Erythroblast (primary cell): ENCODE measurements around the gene ZNF488.

Experiments
- DNase-seq, 2 experiments: peaks; one replicate each; lab custom pipeline; 2025; lab: John Stamatoyannopoulos, UW
- GATA1 ChIP-seq: IDR thresholded peaks from 2 replicates; pipeline ENCODE4 v1.6.1; 2011; ENCODE audit warnings: low read depth, mild to moderate bottlenecking, control low read depth, low read length, moderate library complexity
- POLR2A ChIP-seq: IDR thresholded peaks from 2 replicates; pipeline ENCODE4 v1.6.1; 2011; ENCODE audit warnings: mild to moderate bottlenecking, low read length

The ZNF488 gene

DNA sequence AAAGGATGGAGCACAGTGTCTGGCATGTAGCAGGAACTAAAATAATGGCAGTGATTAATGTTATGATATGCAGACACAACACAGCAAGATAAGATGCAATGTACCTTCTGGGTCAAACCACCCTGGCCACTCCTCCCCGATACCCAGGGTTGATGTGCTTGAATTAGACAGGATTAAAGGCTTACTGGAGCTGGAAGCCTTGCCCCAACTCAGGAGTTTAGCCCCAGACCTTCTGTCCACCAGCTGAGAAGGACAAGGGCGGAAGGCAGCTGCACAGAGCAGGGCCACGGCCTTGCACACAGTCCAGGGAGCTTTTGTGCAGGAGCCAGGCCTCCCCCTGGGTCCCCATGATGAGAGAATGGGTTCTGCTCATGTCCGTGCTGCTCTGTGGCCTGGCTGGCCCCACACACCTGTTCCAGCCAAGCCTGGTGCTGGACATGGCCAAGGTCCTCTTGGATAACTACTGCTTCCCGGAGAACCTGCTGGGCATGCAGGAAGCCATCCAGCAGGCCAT lies 35.9 kb downstream of the ZNF488 start, which contains the start of gene RBP3:
TSS of gene RBP3 (plus strand) at position 226 of the 514 bp plus-strand sequence. CDS start at position 348, 122 bp downstream.
- no peak for DNase-seq
- TF ChIP-seq POLR2A (no peak), GATA1 (no peak)

DNA sequence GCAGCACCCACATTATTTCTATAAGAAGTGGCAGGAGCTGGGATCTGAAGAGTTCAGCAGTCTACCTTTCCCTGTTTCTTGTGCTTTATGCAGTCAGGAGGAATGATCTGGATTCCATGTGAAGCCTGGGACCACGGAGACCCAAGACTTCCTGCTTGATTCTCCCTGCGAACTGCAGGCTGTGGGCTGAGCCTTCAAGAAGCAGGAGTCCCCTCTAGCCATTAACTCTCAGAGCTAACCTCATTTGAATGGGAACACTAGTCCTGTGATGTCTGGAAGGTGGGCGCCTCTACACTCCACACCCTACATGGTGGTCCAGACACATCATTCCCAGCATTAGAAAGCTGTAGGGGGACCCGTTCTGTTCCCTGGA lies 36.8 kb downstream of the ZNF488 start:
- DNase-seq = no peak
- TF ChIP-seq POLR2A = no peak
- TF ChIP-seq GATA1 = no peak

DNA sequence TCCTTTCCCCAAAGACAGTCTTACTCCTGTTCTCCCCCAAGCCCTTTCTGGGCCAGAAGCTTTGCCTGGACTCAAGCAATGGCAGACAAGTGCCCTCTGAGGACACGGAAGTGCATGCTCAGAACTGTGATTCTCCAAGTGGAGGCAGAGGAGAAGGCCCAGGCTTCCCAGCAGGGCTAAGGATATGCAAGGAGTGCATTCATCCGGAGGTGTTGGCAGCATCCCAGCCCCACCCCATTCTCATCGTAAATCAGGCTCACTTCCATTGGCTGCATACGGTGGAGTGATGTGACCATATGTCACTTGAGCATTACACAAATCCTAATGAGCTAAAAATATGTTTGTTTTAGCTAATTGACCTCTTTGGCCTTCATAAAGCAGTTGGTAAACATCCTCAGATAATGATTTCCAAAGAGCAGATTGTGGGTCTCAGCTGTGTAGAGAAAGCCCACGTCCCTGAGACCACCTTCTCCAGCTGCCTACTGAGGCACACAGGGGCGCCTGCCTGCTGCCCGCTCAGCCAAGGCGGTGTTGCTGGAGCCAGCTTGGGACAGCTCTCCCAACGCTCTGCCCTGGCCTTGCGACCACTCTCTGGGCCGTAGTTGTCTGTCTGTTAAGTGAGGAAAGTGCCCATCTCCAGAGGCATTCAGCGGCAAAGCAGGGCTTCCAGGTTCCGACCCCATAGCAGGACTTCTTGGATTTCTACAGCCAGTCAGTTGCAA lies 37.4 kb downstream of the ZNF488 start:
- no peak for DNase-seq
- TF ChIP-seq POLR2A (no peak), GATA1 (no peak)

DNA sequence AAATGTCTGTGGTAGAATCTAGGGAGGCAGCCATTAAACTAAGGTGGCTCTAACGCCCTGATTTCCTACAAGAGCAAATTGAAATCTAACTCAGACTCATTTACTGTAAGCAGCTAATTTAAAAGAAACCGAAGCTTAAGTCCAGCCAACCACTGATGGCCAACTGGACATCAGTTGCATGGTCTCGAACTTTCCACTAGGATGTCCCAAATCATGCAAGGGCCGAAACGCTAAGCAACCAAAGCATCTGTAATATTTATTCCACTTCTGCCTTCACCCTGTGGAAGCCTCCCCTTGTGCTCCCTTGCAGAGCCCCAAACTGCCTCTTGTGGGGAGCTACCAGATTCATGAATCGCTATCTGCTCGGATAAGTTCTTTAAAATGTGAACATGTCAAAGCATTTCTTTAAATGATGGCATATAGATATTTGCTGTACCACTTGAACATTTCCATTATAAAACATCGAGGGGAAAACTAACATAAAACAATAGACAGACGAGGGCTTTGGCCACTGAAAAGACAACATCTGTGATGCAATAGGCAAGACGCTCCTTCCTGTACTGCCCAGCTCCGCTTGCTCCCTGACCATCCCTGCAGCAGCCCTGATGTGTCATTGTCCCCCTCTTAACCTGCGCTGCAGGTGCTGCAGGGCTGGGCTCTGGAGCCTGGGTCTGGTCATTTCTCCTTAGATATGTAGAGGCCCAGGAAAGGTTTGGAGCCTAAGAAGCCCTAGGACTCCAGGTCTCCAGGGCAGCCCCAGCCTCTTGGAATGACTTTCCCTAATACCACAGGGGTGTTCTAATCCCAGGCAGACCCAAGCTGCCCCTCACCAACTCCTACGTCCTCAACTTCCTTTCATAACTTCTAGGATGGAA lies 38.9 kb downstream of the ZNF488 start:
- no peak for DNase-seq
- no peak for TF ChIP-seq POLR2A

DNA sequence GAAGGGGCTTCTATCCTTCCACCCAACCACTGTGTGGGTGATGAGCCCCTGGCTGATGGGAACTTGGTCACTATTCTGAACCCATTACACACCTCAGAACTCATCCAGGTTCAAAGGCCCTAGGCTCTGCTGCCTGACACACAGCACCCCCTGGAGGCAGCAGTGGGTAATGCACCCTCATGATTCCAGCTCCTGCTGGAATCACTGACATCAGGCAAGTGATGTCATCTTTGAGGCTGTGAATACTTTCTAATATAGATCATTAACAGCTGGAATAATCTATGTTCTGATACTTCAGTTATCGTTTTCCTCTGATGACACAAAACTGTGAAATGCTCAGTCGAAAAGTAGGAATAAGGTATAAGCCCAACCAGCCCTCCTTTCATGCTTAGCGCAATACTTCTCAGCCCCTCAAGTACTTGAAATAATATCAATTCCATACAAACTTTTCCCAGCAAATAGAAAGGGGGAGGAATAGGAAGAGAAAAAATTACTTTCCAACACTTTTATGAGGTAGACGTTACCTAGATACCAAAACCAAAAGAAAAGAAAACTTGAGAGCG lies 43.4 kb downstream of the ZNF488 start:
- TF ChIP-seq POLR2A = no peak
- no peak for TF ChIP-seq GATA1
- DNase-seq = peak; percentile 55 to 79

DNA sequence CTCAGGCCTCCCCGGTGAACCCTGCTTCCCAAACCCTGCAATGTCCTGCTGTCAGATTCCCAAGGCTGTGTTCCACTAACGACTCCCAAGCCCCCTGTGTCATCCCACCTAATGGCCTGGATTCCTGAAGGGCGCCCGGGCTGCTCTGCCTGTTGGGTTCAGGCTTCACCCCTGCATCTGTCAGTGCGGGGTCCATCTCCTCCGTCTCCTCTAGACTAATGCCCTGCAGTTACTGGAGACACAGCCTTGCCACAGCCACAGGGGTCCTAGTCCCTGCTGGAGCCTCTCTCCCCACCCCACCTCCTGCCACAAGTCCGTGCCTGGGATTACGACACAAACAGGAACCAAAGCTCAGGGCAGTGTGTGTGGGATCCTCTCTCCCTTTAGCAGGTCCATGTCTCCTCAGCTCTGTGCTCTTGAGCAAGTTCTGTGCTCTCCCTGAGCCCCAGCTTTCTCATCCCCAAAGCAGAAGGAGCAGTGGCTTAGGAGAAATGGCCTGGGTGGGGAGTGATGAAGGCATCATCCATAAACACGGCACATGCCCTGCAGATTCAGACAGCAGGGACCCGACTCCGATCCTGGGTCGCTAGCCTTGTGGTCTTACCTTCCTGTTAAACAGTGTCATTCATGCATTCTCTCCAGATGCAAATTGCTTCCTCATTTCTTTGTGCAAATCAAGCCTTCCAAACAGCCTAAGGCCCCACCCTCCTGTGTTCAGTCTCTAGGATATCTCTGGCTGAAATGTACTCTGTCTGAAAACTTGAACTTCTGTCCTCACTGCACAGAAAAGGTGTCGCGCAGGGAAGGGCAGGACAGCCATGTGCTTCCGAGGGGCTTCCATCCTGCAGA lies 44.1 kb downstream of the ZNF488 start:
- TF ChIP-seq POLR2A (no peak), GATA1 (no peak)
- DNase-seq = no peak

DNA sequence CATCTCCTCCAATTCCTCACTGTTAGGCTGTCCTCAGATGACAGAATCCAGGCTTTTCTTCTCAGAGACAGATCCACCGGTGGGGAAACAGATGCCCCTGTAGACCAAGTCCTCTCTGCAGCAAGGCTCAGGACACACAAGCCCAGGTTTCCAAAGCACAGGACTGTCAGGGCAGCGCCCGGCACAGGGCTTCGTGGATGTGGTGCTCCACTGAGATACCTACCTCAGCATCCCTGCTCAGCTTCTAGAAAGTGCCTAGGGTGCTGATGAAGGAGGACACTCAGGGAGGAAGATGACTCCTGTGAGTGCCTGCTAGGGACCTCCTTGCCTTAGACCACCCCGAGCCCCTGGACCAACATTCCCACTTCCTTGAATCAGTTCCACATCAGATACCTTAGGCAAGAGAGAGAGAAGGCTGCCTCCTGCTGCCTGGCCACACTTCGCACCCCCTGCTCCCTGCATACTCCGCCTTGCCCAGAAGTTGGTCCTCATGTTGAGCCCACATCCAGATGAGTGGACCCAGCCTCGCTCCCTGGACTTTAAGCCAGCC lies 44.8 kb downstream of the ZNF488 start:
- TF ChIP-seq GATA1 (no peak), POLR2A (no peak)
- no peak for DNase-seq

DNA sequence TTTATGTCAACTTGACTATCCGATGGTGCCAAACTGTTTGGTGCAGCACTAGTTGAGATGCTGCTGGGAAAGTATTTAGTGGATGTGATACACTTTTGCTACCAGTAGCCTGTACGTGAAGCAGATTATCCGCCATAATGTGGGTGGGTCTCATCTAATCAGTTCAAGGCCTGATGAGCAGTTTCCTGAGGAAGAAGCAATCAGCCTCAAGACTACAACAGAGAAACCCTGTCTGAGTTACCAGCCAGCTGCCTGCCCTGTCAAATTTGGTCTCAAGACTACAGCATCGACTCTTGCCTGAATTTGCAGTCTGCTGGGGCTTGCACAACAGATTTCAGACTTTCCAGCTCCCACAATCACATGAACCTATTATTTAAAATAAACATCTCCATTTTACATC lies 46.8 kb downstream of the ZNF488 start:
- no peak for DNase-seq
- TF ChIP-seq POLR2A (no peak), GATA1 (no peak)

DNA sequence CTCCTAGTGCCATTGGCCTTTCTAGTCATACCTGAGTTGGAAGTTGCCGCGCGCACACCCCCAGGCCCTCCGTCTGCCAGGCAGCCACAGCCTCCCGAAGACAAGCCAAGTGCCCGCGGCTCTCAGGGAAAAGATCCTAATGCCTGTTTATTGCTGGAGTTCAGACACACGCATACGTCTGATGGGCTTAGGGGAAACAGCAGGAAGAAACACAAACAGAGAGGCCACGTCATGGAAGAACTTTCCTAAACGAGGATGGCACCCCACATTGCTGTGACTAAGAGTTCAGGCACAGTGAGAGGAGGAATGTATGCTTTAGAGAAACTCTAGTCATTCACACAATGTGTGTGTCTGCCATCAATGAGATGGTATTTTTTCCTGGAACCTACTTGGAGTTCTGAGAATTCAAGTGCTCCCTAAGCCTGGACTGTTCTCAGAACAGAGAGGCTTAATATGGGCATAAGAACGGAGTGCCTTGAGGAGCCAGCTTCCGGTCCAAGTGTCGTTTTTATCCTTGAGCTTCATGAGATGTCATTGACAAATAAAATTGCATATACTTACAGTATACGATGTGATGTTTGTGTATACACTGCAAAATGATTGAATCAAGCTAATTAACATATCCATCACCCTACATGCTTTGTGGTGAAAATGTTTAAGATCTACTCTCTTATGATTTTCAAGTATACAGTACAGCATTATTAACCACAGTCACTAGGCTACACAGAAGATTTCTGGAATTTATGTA lies 47.5 kb downstream of the ZNF488 start:
- DNase-seq = peak; percentile 37 to 40
- TF ChIP-seq GATA1 (no peak), POLR2A (no peak)

DNA sequence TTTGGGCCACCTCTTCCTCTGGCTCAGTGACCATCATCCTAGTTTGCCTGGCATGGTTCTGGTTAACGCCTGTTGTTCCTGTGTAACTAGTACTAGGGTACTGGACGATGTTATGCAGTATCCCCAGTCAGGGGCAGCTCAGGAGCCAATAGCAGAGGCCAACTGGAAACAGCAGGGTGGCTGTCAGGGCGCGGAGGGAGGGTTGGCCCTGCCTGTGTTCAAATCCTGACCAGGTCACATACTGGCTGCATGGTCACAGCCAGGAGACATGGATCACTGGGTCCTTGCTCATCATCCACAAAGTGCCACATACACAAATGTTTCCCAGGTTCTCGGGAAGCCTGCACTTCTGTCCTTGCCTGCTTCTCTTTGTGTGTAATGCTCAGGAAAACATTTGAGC lies 48.2 kb downstream of the ZNF488 start:
- DNase-seq = no peak

DNA sequence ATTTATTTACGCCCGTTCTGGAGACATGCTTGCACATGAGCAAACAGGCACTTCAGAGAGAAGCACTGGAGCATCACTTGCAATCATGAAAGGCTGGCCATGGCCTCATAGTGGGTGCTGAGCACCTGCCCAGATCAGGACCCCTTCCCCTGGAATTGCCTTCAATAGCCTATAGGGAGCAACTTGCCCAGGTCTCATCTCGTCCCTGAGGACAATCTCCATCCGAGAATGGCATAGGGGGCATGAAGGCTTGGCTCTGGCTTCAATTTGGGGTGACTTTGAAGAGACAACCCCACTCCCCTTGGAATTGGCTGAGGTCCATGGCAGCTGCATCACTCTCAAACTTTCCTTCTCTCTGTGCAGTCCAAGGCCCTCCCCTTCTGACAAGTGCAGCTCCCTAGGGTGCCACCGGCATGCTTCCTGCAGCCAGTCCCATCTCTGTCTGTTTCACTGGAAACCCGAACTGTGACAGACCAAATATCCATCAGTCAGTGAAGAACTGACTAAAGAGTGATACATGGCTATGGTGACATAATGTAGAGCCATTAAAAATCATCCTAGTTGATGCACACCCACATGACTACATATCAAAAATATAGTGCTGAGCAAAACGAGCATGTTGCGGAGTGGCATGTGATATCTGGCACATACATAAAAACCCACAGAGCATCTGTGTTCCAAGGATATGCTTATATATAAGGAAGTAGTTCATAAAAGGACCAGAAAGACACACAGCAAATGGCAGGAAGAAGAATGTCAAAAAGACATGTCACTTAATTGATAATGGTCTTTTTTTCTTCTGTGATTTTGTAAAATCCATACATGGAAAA lies 49.4 kb downstream of the ZNF488 start:
- DNase-seq = no peak
- no peak for TF ChIP-seq GATA1
- no peak for TF ChIP-seq POLR2A

More for the DNA sequence above, 48.2 kb downstream of the ZNF488 start:
- TF ChIP-seq POLR2A = no peak
- TF ChIP-seq GATA1 = no peak
